Vagina (tissue), 2 donors: ENCODE measurements around the gene COL25A1. TPM values are rescaled to one million over a fixed set of nuclear protein-coding genes. Genes with fewer than 3 reads are reported as not detected.

ENCODE experiments used
- DNase-seq, 2 donors: peaks; one replicate each; pipeline ENCODE4 v3.0.0-alpha.2; 2017; ENCODE audit errors: extremely low spot score in 2 of 2
- H3K27ac ChIP-seq: fragments of 200-600 bp; sonication (generic); one replicate; pipeline ENCODE4 v1.5.1; 2019
- H3K27me3 ChIP-seq: fragments of 200-600 bp; sonication (generic); one replicate; pipeline ENCODE4 v1.5.1; 2019
- H3K36me3 ChIP-seq, 2 donors: fragments of 200-600 bp; sonication (generic); one replicate each; pipeline ENCODE4 v1.5.1; 2017 to 2019
- H3K4me1 ChIP-seq: fragments of 200-600 bp; sonication (generic); one replicate; pipeline ENCODE4 v1.5.1; 2019
- H3K4me3 ChIP-seq, 2 donors: fragments of 200-600 bp; sonication (generic); 1 replicate in 1 of 2; 2 replicates in 1 of 2; pipeline ENCODE4 v1.5.1; 2016 to 2019
- H3K9me3 ChIP-seq: fragments of 200-600 bp; sonication (generic); one replicate; pipeline ENCODE4 v1.5.1; 2019
- CTCF ChIP-seq, 3 experiments: fragments of 450-650 bp in 2 of 3; fragments of 200-600 bp in 1 of 3; sonication (generic) in 1 of 3; IDR thresholded peaks; one replicate each; pipeline ENCODE4 v1.5.1; 2017 to 2019; ENCODE audit warnings: antibody characterized with exemption in 3 of 3, mild to moderate bottlenecking in 2 of 3, moderate library complexity in 2 of 3
- POLR2A ChIP-seq, 2 donors: fragments of 450-650 bp; IDR thresholded peaks; one replicate each; pipeline ENCODE4 v1.6.1; 2017; ENCODE audit warnings: antibody characterized with exemption in 2 of 2, mild to moderate bottlenecking in 2 of 2, moderate library complexity in 2 of 2
- POLR2AphosphoS5 ChIP-seq, 2 donors: sonication (generic); formaldehyde crosslinking; IDR thresholded peaks; one replicate each; pipeline ENCODE4 v1.9.0; 2017; ENCODE audit warnings: antibody characterized with exemption in 2 of 2, mild to moderate bottlenecking in 2 of 2, low read depth in 1 of 2; ENCODE audit not compliant: insufficient read depth in 1 of 2
- intact Hi-C: fragments of 100-400 bp; cut with DNase I; formaldehyde crosslinking; loops from one replicate; pipeline ENCODE4 v1.15.1; 2023
- total RNA-seq: library from RNA; depleted of rRNA; stranded (reverse); fragments of >200 nt; gene quantifications from one replicate; pipeline ENCODE4 v1.2.3, GENCODE V29; 2016

Gene COL25A1
- total RNA-seq, 1 donor from 2014 or later = 0.49 TPM

DNA sequence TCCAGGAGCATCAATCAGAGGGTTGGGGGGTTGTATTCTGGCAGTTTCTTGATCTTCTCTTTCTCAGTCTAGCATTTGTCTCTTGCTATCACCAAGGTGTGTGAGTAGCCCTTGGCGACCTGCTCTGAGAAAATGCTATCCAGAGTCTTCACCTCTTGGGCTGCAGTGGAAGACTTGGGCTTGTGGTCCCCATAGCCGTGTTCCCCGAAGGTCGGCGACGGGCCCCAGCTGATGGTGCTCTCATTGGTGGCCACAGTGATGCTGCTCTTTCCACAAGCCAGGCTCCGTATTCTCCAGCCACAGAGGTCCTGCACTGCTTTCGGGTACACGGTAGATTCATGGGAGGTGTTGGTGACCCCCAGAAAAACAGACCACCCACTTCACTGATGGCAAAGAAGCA, 513.7 kb downstream of the COL25A1 start:
- Histone ChIP-seq H3K36me3 (no peaks in the 10 kb centered on the region), H3K9me3 (no peaks in the 10 kb centered on the region), H3K4me3 (no peak overlapping the region), H3K27ac (no peak overlapping the region), H3K4me1 (no peaks in the 10 kb centered on the region), H3K27me3 (no peaks in the 10 kb centered on the region)
- intact Hi-C loops = no loop called here
- no peak for DNase-seq
- no peak for TF ChIP-seq POLR2AphosphoS5 (IDR thresholded peaks at IDR 0.05; ENCODE audit: insufficient read depth in 1 of 2, low read depth in 1 of 2)
- TF ChIP-seq CTCF (IDR thresholded peaks at IDR 0.05) = no peak
- TF ChIP-seq POLR2A (IDR thresholded peaks at IDR 0.05) = no peak

DNA sequence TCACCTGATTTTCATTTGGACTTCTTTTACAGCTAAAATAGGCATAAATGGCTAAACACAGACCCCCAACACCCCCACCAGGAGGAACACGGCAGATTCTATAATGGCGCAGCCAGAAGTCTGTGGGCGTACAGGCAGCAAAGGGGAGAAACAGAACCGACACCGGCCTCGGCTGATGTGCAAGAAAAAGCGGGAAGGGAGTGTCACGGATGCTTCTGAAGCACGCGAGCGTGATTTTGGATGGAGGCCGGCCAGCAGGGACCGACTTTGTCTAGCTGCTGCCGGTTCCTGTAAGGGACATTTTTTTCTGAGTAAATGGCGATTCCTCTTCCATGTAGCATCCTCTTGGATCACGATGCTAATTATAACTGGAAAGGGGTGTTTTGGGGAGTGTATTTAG, 514.7 kb downstream of the COL25A1 start:
- H3K27ac ChIP-seq = no peak overlapping the region
- no peaks in the 10 kb centered on the region for H3K27me3 ChIP-seq
- TF ChIP-seq CTCF (IDR thresholded peaks at IDR 0.05) (no peak), POLR2A (IDR thresholded peaks at IDR 0.05) (no peak), POLR2AphosphoS5 (IDR thresholded peaks at IDR 0.05; ENCODE audit: insufficient read depth in 1 of 2, low read depth in 1 of 2) (no peak)
- no peaks in the 10 kb centered on the region for H3K4me1 ChIP-seq
- no peaks in the 10 kb centered on the region for H3K9me3 ChIP-seq
- no peaks in the 10 kb centered on the region for H3K36me3 ChIP-seq
- DNase-seq = no peak
- no peak overlapping the region for H3K4me3 ChIP-seq
- intact Hi-C loops = no loop called here

DNA sequence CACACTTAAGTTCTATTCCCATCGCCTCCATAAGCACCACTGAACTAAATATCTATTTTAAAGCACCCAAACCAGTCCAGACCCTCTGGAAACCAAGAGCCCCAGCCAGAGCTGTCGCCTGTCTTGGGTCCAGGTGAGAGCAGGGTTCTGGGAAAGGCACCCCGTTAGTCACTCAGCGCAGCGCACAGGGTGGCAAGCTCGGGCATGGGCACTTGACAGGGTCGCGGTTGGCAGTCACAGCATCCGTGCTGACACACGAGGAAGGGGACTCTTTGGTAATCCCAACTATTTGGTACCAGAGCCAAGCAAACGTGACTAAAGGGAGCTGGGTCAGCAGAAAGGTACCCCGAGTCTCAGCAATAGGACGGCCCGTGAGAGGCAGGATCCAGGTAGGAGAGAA, 515.4 kb downstream of the COL25A1 start:
- Histone ChIP-seq H3K36me3 (no peaks in the 10 kb centered on the region), H3K27ac (no peak overlapping the region), H3K4me3 (no peak overlapping the region), H3K27me3 (no peaks in the 10 kb centered on the region), H3K4me1 (no peaks in the 10 kb centered on the region), H3K9me3 (no peaks in the 10 kb centered on the region)
- DNase-seq = no peak
- intact Hi-C loops = no loop called here
- no peak for TF ChIP-seq CTCF (IDR thresholded peaks at IDR 0.05)
- TF ChIP-seq POLR2AphosphoS5 (IDR thresholded peaks at IDR 0.05; ENCODE audit: insufficient read depth in 1 of 2, low read depth in 1 of 2) = no peak
- TF ChIP-seq POLR2A (IDR thresholded peaks at IDR 0.05) = no peak

DNA sequence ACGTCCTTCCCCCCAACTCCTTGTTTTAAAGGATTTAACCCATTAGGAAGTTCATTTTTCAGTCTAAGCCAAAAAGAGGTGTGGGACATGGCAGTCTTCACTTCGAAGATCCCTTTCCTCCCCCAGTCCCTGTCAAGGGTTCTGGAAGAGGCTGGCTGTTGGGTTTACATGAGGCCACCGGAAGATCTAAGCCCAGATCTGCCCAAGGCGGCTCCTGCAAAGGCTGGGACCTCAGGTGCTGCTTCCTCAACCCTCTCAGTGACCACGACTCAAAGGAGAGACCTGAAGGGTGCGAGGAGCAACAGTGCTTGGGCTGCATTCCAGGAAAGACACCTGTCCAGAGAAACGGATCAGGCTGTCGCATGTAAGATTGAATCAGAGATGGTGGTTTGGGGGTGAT, 516.1 kb downstream of the COL25A1 start:
- H3K4me1 ChIP-seq = no peaks in the 10 kb centered on the region
- TF ChIP-seq POLR2AphosphoS5 (IDR thresholded peaks at IDR 0.05; ENCODE audit: insufficient read depth in 1 of 2, low read depth in 1 of 2) (no peak), CTCF (IDR thresholded peaks at IDR 0.05) (no peak), POLR2A (IDR thresholded peaks at IDR 0.05) (no peak)

DNA sequence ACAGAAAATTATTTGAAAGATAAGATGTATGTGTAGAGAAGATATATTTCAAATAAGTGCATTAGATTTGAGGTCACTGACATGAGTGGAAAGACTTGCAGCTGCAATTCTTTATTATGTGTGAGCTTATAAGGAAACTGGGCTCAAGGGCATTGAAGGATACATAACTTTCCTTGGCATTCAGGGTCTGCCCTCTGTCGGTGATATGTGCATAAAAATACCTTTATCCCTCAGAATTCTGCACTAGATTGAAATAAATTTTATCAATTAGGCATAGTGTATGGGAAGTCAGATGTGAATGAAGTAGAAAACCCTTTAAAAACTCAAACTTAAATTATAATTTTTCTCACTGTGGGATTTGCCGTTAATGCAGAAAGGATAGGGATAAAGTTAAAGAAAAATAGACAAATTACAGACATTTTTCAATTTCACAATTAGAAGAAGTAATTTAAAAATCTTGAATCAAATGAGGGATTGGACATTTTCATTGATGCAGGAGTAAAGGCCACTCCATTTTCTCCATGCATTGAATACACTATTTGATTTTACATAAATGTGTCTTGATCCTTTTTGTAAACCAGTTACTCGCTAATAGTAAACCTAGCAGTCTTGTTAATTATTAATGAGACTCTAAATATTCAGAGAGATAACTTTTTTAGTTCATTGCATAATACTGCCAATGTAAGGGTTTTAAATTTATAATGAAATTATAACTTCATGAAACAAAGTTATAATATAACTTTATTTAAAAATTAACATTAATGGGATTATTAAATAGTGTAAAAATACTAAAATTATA, 518.6 kb downstream of the COL25A1 start:
- Histone ChIP-seq H3K27ac (no peak overlapping the region), H3K27me3 (no peaks in the 10 kb centered on the region), H3K36me3 (no peaks in the 10 kb centered on the region), H3K4me3 (no peak overlapping the region), H3K9me3 (no peaks in the 10 kb centered on the region), H3K4me1 (no peaks in the 10 kb centered on the region)
- intact Hi-C loops = no loop called here
- no peak for TF ChIP-seq CTCF (IDR thresholded peaks at IDR 0.05)
- no peak for TF ChIP-seq POLR2A (IDR thresholded peaks at IDR 0.05)
- no peak for TF ChIP-seq POLR2AphosphoS5 (IDR thresholded peaks at IDR 0.05; ENCODE audit: insufficient read depth in 1 of 2, low read depth in 1 of 2)
- no peak for DNase-seq

More for the DNA sequence above, 516.1 kb downstream of the COL25A1 start:
- H3K9me3 ChIP-seq = no peaks in the 10 kb centered on the region
- H3K27me3 ChIP-seq = no peaks in the 10 kb centered on the region
- no peaks in the 10 kb centered on the region for H3K36me3 ChIP-seq
- H3K27ac ChIP-seq = no peak overlapping the region
- no peak overlapping the region for H3K4me3 ChIP-seq
- intact Hi-C loops = no loop called here
- DNase-seq = no peak
